Stomach (tissue), 9 donors: ENCODE measurements around the gene L1CAM. TPM values are rescaled to one million over a fixed set of nuclear protein-coding genes. Genes with fewer than 3 reads are reported as not detected.

Source experiments
- DNase-seq, 2 donors: peaks; one replicate each; pipeline versions ENCODE4 v3.0.0 to v3.0.0-alpha.2; 2013 to 2019
- H3K27ac ChIP-seq, 5 donors: fragments of 200-600 bp in 4 of 5; sonication (generic) in 4 of 5; one replicate each; pipeline ENCODE4 v1.5.1; 2013 to 2019; ENCODE audit warnings: mild to moderate bottlenecking in 1 of 5, moderate library complexity in 1 of 5
- H3K27me3 ChIP-seq, 3 donors: fragments of 200-600 bp; sonication (generic); one replicate each; pipeline ENCODE4 v1.5.1; 2017 to 2019; ENCODE audit warnings: mixed run types in 1 of 3
- H3K36me3 ChIP-seq, 4 donors: fragments of 200-600 bp; sonication (generic); 1 replicate in 3 of 4; 2 replicates in 1 of 4; pipeline ENCODE4 v1.5.1; 2016 to 2019
- H3K4me1 ChIP-seq, 4 donors: fragments of 200-600 bp; sonication (generic); one replicate each; pipeline ENCODE4 v1.5.1; 2016 to 2019
- H3K4me3 ChIP-seq, 4 donors: fragments of 200-600 bp; sonication (generic) in 3 of 4; one replicate each; pipeline ENCODE4 v1.5.1; 2016 to 2019; ENCODE audit warnings: mild to moderate bottlenecking in 1 of 4
- H3K9me3 ChIP-seq, 4 donors: fragments of 200-600 bp; sonication (generic); one replicate each; pipeline ENCODE4 v1.5.1; 2016 to 2019
- CTCF ChIP-seq, 7 experiments: fragments of 450-650 bp in 4 of 7; fragments of 200-600 bp in 3 of 7; sonication (generic) in 3 of 7; IDR thresholded peaks; one replicate each; pipeline ENCODE4 v1.5.1; 2016 to 2019; ENCODE audit warnings: antibody characterized with exemption in 7 of 7, control low read depth in 2 of 7, mild to moderate bottlenecking in 1 of 7
- EP300 ChIP-seq: sonication (generic); formaldehyde crosslinking; IDR thresholded peaks from one replicate; pipeline ENCODE4 v1.6.1; 2017; ENCODE audit warnings: antibody characterized with exemption
- POLR2A ChIP-seq, 4 donors: fragments of 450-650 bp; IDR thresholded peaks; one replicate each; pipeline ENCODE4 v1.6.1; 2016; ENCODE audit warnings: antibody characterized with exemption in 4 of 4, control low read depth in 2 of 4, mild to moderate bottlenecking in 1 of 4, moderate library complexity in 1 of 4
- POLR2AphosphoS5 ChIP-seq, 3 donors: sonication (generic); formaldehyde crosslinking; IDR thresholded peaks; one replicate each; pipeline ENCODE4 v1.6.1; 2016; ENCODE audit warnings: antibody characterized with exemption in 3 of 3
- WGBS, 5 donors: extraction: QIAGEN DNeasy Blood & Tissue Kit in 3 of 5; methylation state at CpG; one replicate each; pipeline versions ENCODE4 v1.1.5 to v1.1.7; 2013 to 2018; 5-methylcytosine and 5-hydroxymethylcytosine counted together
- intact Hi-C: fragments of 100-400 bp; cut with DNase I; formaldehyde crosslinking; loops from one replicate; pipeline ENCODE4 v1.15.1; 2023; ENCODE audit warnings: low total_unique reads
- polyA plus RNA-seq, 3 donors: library from polyadenylated mRNA; stranded (reverse); fragments of 200-250 nt; gene quantifications; one replicate each; pipeline ENCODE4 v1.2.3, GENCODE V29; 2013
- total RNA-seq, 5 donors: library from RNA; depleted of rRNA; stranded (reverse); fragments of >200 nt; gene quantifications; one replicate each; pipeline versions ENCODE4 v1.1.0 to v1.2.3, GENCODE V29; 2014 to 2016
- donor health status: healthy with polysubstance abuse.
- donor health status: Bipolar disorder and iron deficiency.
- donor health status: healthy.

The L1CAM gene
- total and polyA plus RNA-seq, 8 donors: under 0.01 to 19.1 (median 2.7) TPM

DNA sequence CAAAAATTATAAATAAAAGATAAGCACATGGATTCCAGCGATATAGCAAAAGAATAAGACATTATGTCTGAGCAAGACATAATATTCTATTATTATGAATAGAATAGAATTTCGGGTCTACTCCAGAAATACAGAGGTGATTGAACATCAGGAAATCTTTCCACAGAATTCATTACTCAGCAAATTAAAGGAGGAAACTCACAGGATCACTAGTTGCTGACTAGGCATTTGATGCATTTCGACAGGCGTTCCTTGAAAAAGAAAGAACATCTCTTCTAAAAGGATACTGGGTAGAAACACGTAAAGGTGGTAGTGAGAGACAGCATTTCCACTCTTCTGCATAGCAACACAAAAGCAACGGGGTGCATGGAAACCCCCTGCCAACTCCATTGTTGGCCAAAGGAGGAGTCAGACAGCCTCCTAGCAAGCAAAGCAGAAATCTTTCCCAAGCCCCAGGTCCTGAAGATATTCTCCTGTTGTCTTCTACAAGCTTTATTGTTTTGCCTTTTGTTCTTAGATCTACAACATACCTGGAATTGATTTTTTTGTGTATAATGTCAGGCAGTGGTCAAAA, 41.4 kb downstream of the L1CAM start:
- H3K36me3 ChIP-seq: no peaks in the 10 kb centered on the region
- intact Hi-C loops: no loop called here
- TF ChIP-seq POLR2A (IDR thresholded peaks at IDR 0.05) (no peak), CTCF (IDR thresholded peaks at IDR 0.05) (no peak), EP300 (no peak), POLR2AphosphoS5 (IDR thresholded peaks at IDR 0.05) (no peak)
- 23 to 40% (median 32%) methylated on average over 6 of the region's 6 CpGs for WGBS, 5 donors
- peaks cover 0 to 36% (median 14%) of the 10 kb centered on the region in 3 donors for H3K27me3 ChIP-seq
- H3K4me3 ChIP-seq: no peak overlapping the region
- H3K27ac ChIP-seq: no peak overlapping the region
- H3K4me1 ChIP-seq: no peaks in the 10 kb centered on the region
- H3K9me3 ChIP-seq: no peaks in the 10 kb centered on the region
- DNase-seq: no peak

- Histone ChIP-seq H3K9me3 (peaks cover 0 to 3% (median 0%) of the 10 kb centered on the region in 4 donors), H3K36me3 (no peaks in the 10 kb centered on the region), H3K27me3 (peaks cover 0 to 26% (median 10%) of the 10 kb centered on the region in 3 donors), H3K4me3 (no peak overlapping the region), H3K4me1 (no peaks in the 10 kb centered on the region), H3K27ac (no peak overlapping the region)
- WGBS, 5 donors: 90 to 93% (median 92%) methylated on average over 5 to 6 of the region's 6 CpGs
- TF ChIP-seq EP300: no peak
- TF ChIP-seq CTCF (IDR thresholded peaks at IDR 0.05): no peak
- no peak for TF ChIP-seq POLR2AphosphoS5 (IDR thresholded peaks at IDR 0.05)
- DNase-seq: no peak
- intact Hi-C loops: no loop called here
These were observed 49.1 kb downstream of the L1CAM start for GRCh38 chrX:153836921-153837320.

GRCh38 chrX:153832728-153833127, 53.2 kb downstream of the L1CAM start:
- intact Hi-C loops: no loop called here
- TF ChIP-seq POLR2AphosphoS5 (IDR thresholded peaks at IDR 0.05): no peak
- TF ChIP-seq EP300: no peak
- TF ChIP-seq CTCF (IDR thresholded peaks at IDR 0.05): no peak
- no peak for TF ChIP-seq POLR2A (IDR thresholded peaks at IDR 0.05)
- no peaks in the 10 kb centered on the region for H3K36me3 ChIP-seq
- H3K27me3 ChIP-seq: peaks cover 0 to 52% (median 43%) of the 10 kb centered on the region in 3 donors
- H3K27ac ChIP-seq: no peak overlapping the region
- peaks cover 4 to 25% (median 24%) of the 10 kb centered on the region in 4 donors for H3K4me1 ChIP-seq
- 69 to 91% (median 79%) methylated on average over 7 to 10 of the region's 10 CpGs for WGBS, 5 donors
- peaks cover 0 to 25% (median 5%) of the 10 kb centered on the region in 4 donors for H3K9me3 ChIP-seq
- no peak for DNase-seq
- H3K4me3 ChIP-seq: no peak overlapping the region

DNA sequence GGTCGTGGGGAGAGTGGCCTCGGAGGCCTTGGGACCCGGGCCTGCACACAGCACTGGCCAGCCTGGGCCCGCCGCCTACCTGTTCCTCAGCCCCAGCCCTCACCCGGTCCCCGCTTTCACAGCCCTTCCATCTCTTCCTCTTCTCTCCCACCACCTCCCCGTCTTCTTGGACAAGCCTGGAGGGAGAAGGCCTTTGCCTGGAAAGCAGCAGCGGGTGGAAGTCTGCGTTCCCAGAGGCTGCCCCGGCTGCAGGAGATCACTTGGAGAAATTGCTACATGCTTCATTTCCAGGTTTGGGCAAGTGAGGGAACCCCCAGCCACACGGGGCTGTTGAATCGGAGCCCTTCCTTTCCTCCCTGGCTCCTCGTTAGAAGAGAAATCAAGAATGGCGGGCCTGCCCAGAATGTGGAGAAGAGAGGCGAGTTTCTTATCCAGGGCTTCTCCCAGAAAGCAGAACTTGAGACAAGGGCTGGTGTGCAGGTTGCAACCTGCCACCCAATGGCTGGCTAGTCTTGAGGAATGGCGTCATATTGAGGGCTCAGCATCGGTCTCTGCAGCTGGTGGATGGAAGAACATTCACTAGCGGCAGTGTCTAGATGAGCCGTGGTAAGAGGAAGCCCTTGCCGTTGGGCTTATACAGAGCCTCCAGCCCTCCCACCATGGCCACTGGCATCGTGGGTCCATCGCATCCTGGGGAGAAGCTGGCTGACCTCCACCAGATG, 54.4 kb downstream of the L1CAM start:
- DNase-seq: no peak
- TF ChIP-seq POLR2AphosphoS5 (IDR thresholded peaks at IDR 0.05): no peak
- peaks cover 0 to 52% (median 43%) of the 10 kb centered on the region in 3 donors for H3K27me3 ChIP-seq
- H3K4me1 ChIP-seq: peaks cover 4 to 25% (median 24%) of the 10 kb centered on the region in 4 donors
- WGBS, 5 donors: 56 to 63% (median 62%) methylated on average over 20 to 23 of the region's 23 CpGs
- intact Hi-C loops: no loop called here
- H3K9me3 ChIP-seq: peaks cover 0 to 26% (median 5%) of the 10 kb centered on the region in 4 donors
- no peak overlapping the region for H3K27ac ChIP-seq
- H3K4me3 ChIP-seq: no peak overlapping the region
- H3K36me3 ChIP-seq: no peaks in the 10 kb centered on the region
